M059J (cell line): Measurements from ENCODE around the gene AFDN. TPM values are rescaled to one million over a fixed set of nuclear protein-coding genes. Genes with fewer than 3 reads are reported as not detected.
"Not testable (repeated sequence)": the region's sequence is repeated elsewhere in the genome, so short reads cannot be mapped to it uniquely, and the experiment has no call there.

ENCODE experiments used
- DNase-seq: peaks from one replicate; pipeline ENCODE4 v3.0.0-alpha.2; 2012; ENCODE audit warnings: low read depth
- total RNA-seq: library from RNA; depleted of rRNA; stranded (reverse); fragments of >200 nt; shearing (Covaris generic); gene quantifications from 2 replicates; pipeline ENCODE4 v1.2.3, GENCODE V29; 2014

The AFDN gene
- total RNA-seq, 1 experiment from 2014 or later, result 32.3 TPM

DNA sequence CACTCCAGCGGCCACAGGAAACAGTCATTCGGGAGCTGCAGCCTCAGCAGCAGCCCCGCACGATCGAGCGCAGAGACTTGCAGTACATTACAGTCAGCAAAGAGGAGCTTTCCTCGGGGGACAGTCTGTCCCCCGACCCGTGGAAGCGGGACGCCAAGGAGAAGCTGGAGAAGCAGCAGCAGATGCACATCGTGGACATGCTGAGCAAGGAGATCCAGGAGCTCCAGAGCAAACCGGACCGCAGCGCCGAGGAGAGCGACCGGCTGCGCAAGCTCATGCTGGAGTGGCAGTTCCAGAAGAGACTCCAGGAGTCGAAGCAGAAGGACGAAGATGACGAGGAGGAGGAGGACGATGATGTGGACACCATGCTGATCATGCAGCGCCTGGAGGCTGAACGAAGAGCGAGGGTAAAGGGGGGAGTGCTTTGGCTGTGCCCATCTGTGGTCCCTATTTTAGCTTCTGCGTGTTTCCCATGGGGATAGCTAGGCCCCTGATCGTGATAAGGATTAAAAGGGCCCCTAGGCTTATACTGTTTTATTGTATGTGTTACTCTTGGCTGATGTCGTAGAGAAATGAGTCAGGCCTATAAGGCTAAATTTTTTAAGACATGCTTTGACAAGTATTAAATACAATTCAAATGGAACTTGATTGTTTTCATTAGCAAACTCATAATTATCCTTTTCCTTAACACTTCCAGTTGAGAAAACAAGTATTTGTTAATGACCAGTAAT is 125.2 kb downstream of the AFDN start:
- no peak for DNase-seq

DNA sequence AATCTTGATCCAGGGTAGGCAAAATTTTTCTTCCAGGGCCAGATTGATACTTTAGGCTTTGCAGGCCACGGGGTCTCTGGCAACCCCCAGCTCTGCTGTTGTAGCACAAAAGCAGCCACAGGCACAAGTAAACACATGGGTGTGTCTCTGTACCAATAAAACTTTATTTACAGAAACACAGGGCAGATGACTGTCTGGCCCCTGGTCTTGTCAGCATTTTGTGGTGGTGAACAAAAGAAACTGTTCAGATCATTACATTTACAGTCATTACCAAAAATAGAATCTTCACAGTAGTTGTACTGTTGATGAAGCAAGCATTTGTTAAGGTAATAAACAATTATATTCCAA is 125.8 kb downstream of the AFDN start:
- no peak for DNase-seq

DNA sequence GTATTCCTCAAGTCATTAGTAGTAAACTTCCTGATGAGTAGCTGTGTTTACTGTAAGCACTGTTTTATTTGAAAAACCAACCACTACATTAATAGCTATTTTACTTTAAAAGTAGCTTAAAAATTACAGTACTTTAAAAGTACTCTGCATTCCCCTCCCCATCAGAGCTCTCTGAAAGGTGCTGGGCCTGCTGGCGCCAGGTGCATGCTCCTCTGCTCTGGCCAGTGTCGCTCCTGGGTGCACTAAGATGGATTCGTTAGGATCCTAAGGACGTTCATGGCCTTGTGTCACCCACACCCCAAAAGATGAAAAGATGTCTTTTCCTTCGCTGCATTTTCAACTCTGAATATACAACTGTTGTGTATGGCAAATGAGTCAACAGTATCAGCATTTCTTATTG is 126.8 kb downstream of the AFDN start:
- DNase-seq, result no peak

DNA sequence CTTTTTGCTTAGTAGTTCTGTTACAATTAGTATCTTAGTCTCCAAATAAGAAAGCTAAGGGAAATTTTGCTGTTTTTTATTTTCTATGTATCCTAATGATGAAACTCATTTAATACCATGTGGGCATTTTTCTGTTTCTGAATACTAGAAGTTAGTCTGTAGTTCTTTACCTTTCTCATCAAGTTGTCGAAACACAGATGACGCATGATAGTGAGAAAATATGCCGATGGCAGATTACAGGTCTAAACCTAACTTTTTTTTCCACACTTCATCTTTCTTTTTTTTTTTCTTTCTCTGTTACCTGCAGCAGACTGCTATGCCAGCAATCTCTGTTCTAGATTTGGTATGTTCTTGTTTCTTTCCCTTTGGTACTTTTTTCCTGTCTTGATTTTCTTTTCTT is 127.4 kb downstream of the AFDN start:
- no peak for DNase-seq

DNA sequence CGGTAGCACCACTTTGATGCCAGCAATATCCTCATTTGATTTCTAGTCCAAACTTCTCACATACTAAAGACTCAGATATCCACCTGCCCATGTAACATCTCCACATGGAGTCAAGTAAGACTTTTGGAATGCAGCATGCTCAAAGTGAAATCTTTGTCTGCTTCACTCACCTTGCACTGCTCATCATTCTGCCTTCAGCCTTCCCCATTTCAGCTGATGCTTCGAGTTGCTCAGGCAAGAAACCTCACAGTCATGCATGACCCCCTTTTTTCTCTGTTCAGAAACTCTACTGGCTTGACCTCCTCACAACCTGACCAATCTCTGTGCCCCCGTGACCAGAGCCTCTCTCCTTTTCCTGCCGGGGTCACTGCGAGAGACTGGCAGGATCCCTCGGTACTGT is 129.8 kb downstream of the AFDN start:
- DNase-seq, result no peak

DNA sequence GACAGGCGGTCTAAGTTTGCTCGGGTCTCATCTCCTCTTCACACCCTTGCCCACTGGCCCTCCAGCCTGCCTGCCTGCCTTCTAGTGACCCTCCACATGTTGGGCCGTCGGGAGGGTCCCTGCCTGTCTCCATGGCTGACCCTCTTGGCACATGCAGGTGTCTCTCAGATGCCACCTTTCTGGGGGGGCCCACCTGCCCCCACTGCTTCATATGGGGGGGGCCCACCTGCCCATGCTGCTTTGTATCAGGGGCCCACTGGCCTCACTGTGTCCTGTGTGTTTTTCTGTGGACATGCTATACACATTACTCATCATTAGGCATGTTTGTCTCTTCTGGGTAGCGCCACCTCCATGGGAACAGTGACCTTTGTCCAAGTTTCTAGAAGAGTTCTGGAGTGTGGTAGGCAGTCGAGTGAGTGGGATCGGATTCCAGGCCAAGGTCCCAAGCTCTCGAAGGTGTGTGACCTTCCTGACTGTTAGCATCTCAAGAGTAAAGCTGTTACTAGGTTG is 130.3 kb downstream of the AFDN start:
- peak; percentile 60 for DNase-seq

DNA sequence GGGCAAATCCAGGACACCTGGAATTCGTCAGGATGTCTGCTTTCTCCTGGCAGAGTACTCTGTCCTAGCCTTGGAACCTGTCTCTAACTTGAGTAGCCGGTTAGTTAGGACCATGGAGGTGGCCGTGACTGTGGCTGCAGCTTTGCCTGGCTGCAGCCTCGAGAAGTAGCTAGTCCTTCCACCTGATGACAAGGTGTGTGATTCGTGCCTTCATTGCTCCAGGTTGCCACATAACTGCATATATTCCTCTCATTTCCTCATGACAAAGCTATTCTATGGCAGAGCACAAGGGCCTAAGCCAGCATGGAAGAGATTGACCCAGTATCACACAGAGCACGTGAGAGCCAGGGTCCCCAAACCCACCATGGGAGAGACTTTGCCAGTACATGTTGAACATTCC is 130.9 kb downstream of the AFDN start:
- DNase-seq, result no peak

DNA sequence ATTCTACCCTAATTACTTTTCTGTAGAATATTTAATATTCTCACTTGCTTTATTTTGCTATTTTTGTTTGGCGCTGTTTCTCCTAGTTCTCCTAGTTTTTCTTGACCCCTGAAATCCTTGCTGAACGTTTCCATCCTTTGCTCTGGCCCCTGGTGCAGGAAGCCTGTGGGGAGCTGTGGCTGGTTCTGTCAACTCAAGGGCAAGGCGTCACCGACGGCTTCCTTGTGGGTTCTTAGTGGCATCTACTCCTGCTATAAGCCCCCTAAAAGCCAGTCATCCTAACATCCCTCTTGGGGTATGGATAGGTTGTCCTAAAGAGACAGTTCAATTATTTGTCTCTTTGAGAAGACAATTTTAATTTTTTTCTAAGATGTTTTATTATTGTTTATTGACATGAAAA is 133.9 kb downstream of the AFDN start:
- no peak for DNase-seq

DNA sequence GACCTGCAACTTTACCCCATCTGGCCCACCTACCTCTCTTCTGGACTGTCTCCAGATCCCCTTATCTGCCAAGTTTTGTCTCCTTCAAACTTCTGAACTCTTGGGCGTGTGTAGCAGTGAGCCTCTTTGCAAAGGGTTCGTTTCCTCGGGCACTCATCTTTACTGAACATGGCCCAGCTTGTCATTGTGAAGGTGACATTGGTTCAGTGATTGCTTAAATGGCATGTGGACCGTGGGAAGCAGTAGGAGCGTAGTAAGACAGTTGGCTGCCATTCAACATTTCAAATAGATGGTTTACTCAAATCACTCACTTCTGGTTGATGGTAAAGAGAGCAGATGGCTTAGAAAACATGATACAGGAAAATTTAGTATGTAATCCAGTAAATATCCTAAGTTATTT is 136.0 kb downstream of the AFDN start:
- no peak for DNase-seq

DNA sequence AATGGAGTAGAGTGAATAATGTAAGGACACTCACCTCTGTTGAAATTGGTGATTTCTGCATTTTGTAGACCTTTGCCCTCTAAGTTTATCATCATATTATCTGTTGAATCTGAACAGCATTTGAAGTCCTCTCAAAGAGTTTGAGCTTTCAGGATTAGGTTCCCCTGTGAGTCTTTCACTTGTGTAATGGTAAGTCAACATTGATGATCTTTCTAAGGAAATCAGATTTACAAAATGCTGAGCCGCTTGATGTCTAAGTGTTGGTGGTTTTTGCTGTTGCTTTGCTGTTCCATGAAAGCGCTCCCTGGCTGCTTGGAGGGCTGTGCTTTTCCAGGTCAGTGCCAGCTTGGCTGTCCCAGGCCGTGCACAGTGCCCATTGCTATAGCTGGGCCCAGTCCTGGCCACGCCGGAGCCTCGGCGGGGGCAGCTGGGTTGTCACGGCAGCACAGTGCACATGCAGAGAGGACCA is 136.9 kb downstream of the AFDN start:
- no peak for DNase-seq

DNA sequence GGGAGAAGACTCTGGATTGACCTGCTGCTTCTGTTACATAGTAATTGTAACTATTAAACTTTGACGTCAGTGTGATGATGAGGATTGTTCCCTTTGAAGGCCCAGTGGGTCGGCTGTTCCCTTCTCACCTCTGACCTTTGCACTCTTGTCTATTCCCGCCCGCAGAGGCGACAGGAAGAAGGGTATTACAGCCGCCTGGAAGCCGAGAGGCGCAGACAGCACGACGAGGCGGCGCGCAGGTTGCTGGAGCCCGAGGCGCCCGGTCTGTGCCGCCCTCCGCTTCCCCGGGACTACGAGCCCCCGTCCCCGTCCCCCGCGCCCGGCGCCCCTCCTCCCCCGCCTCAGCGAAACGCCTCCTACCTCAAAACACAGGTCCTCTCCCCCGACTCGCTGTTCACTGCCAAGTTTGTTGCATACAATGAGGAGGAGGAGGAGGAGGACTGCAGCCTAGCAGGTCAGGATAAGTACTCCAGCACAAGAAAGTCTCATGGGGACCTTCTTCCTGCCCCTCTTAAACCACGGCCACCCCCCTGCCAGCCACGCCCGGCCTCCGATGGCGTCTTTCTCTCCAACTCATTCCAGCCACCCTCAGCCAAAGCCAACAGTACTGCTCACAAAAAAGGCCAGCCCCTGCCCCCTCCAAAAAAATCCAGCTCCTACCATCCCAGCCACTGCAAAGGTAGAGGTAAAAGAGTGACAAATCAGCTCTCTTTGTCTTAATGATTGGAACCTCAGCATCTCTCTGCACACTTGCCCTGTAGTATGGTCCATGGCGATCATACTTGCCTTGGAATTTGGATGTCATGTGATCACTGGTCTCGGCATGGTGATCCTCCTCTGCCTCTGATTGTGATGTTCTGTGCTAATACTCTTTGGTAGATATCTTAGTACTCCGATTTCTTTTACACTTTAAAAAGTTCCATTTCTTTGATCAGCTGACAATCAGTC is 139.2 kb downstream of the AFDN start:
- DNase-seq, result no peak

DNA sequence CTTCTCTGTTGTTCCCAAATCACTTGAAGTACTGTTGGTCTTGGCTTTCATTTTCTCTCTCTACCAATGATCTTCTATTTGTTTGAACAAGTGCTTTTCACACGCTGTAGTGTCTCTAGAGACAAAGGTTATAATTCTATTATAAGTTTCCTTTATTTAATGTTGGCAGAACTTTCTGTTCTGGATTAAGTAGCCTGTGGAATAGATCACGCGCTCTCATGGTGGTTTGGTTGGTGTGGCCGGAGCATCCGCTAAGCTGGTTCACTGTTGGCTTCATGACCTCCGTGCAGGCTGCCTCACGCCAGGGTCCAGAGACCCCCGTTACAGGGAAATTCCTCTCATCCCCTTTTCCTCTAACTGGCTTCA is 139.8 kb downstream of the AFDN start:
- DNase-seq, result no peak

DNA sequence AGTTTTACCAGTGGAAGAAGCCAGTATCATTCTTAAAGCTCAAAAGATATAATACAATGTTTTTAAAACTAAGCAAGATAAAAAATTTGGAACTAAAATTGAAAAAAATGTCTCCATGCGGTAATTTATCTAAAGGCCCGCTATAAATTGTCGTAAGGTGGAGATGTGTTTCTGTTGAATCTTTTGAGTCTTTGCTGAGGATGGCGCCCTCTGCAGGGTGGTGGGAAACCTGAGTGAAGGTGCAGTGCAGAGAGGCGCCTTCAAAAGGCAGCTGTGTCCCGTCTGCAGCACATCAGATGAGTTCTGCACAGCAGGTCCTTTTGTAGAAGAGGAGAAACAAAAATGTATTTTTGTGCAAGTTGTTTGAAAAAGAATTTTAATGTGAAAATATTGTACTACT is 141.4 kb downstream of the AFDN start:
- DNase-seq, result no peak

DNA sequence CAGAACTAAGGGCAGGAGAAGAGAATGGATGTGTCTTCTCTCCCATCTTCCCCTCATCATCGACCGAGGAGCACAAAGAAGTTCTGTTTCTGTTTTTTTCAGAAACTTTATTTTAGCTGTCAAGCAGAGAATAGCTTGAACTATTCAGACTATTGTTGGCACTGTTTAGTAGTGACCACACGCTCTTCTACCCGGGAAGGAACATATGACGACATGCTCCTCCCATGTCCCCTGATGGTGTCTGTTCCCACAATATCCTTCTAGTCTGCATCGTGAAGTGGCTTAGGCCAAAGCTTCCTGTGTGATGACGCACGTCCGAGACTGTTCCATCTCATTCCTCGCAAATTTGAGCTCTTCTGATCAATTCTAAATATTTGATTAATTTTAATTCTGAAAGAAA is 143.5 kb downstream of the AFDN start:
- no peak for DNase-seq

DNA sequence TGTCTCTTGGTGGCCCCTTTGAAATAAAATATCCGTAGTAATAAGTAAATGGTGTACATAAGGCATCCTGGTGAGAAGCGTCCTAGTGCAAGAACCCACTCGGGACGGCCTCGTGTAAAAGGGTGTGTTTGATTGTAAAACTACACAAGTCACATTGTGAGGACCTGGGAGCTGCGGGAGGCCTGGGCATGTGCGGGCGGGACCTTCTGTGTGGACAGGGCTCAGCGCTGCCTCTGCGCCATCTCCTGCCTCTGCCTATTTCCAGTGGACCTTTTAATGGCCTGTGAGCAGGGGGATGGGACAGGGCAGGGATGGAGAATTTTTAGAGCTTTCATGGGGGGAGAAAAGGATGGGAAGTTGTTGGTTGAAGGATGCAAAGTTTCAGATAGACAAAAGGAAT is 145.5 kb downstream of the AFDN start:
- DNase-seq, result no peak

DNA sequence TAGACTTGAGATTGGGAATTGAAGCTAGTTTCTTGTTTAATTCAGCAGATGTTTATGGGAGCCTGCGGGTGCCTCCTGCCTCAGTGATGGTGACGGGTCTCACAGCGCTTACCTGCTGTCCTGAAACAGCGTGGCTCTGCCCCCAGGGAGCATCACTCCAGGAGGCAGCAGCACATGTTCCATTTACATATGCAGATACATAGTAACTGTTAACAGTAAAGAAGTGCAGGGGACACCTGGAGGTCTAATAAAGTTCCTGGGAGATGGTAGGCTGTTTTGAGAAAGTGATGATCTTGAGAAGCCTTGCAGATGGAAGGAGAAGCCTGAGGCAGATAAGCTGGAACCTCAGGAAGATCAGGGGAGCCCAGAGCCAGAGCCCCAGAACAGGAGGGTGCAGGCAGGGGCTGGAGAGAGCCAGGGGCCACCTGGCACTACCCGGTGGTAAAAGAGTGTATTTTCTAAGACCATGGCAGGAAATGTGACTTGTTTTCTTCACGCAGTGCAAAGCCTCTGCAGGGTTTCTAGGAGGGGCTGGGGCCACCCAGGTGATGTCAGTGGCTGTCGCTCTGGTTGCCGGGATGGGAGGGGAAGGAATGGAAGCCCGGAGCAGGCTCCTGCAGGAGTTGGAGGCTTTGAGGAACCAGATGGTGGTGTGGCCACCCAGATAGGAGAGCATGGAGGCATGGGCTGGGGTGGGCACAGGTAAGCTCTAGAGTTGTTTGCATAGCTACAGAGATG is 146.6 kb downstream of the AFDN start:
- no peak for DNase-seq

DNA sequence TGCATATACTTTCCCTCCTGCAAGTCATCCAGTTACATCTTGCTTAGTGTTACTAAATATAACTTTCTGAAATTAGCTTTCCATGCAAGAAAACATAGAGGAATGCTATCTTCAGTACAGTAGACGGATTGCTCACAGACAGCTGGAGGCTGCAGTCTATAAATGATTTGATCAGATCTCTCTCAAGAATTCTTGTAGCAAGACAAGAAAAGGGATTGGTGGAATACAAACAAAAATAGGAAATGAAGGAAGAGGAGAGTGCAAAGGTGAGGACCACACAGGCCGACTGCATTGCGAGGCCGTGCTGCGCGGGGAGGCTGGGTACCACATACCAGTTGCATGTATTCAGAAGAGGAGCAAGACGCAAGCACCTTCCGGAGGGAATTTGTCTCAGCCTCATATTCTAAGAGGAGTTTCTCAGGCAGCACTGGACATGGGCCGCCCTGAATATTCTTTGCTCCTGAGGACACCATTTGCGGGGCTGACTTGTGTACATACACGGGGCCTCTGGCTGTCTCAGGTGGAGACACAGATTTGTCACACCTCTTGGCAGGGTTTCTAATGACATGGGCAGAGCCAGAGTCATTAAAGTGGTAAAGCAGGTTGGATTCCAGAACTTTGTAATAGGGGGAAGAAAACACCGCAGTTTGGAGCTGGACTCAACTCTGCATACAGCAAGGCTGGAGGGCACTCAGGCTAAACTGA is 148.1 kb downstream of the AFDN start:
- no peak for DNase-seq

DNA sequence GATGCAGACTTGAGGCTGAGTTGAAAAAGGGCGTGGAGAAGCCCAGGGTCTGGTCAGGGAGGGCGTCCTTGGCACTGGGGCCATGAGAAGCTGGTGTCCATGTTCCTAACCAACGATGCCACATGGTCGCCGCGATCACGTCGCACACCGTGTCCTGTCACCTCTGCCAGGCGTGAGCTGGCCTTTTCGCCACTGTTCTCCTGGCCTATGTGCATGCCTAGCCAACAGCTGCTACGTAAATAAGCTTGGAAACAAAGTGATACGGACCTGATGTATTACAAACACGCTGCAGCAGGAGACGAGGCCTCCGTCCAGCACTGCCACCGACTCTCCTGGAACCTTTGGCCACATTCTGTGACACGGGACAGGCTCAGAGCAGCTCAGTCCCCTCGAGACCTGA is 148.7 kb downstream of the AFDN start:
- no peak for DNase-seq

DNA sequence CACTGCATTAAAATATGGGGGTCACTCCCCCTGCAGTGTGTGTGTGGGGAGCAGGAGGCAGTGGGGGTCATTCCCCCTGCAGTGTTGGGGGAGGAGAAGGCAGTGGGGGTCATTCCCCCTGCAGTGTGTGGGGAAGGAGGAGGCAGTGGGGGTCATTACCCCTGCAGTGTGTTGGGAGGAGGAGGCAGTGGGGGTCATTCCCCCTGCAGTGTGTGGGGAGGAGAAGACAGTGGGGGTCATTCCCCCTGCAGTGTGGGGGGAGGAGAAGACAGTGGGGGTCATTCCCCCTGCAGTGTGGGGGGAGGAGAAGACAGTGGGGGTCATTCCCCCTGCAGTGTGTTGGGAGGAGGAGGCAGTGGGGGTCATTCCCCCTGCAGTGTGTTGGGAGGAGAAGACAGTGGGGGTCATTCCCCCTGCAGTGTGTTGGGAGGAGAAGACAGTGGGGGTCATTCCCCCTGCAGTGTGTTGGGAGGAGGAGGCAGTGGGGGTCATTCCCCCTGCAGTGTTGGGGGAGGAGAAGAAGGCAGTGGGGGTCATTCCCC is 149.5 kb downstream of the AFDN start:
- not testable (repeated sequence) for DNase-seq

DNA sequence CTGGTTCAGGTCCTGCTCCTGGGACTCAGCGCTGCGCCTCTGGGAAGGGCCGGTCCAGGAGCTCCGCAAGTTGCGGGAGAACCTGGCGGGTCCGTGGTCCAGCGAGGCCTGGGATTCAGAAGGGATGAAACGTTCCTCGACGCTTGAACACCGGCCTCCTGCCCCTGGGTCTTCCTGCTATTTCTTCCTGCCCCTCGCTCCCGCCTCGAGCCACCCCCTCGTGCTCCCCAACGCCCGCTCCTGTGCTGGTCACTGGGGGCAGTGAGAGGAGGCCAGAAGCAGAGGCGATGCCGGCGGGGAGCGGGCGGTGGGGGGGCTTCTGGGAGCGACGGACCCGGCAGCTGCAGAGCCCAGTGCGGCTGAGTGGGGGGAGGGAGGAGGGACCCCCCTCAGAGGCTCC is 150.0 kb downstream of the AFDN start:
- DNase-seq, result no peak

DNA sequence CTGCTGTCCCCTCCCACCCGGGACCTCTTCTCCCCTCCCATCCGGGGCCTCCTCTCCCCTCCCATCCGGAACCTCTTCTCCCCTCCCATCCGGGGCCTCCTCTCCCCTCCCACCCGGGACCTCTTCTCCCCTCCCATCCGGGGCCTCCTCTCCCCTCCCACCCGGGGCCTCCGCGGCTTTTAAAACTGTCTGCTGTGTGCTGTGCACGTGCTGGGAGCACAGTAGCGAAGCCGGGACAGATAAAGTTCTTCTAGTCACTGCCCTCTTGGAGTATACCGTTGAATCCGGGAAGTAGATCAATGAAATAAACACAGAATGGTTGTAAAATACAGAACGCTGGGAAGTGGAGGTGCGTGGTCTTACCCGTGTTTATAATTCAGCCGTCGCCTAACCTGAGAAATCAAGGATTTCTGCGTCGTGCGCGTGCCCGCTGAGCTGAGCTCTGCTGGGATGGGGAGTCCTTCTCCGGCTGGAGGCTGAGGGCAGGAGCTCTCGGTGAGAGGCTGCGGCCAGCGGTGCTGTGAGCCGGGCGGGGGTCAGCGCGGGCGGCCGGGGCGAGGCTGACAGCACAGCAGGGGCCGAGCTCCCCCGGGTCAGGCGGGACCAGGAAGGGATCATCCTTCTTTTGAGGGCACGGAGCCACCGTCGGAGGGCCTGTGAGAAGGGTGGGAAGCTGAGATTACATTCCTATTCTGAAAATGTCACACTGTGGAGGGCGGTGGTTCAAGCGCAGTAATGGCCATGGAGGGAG is 151.2 kb downstream of the AFDN start:
- no peak for DNase-seq
